GM18873 (cell line): ENCODE data around the gene SUPT7L.

Source experiments
- ATAC-seq: cut with Tn5 transposase; IDR thresholded peaks from one replicate; pipeline ENCODE4 v1.9.1; 2021; ENCODE audit warnings: mild to moderate bottlenecking, moderate library complexity, moderate number of reproducible peaks; ENCODE audit not compliant: unreplicated experiment, low FRiP score

SUPT7L gene

GRCh38 chr2:27663285-27664153 lies at the start of gene SUPT7L, which contains the start of gene SLC4A1AP:
SUPT7L (minus strand) TSS chr2:27663614; CDS start chr2:27662192, 1,422 bp downstream.
SLC4A1AP (plus strand) TSS chr2:27663889; CDS start chr2:27663915, 26 bp downstream.
- peak; percentile 52 for ATAC-seq

GRCh38 chr2:27713201-27713600 lies 49.8 kb upstream of the SUPT7L start:
- ATAC-seq = no peak

- ATAC-seq = no peak
Observed at GRCh38 chr2:27712522-27712921, 49.1 kb upstream of the SUPT7L start.

GRCh38 chr2:27711804-27712203 lies 48.4 kb upstream of the SUPT7L start:
- no peak for ATAC-seq

GRCh38 chr2:27710640-27711430 lies 47.4 kb upstream of the SUPT7L start:
- no peak for ATAC-seq

- no peak for ATAC-seq
Observed at GRCh38 chr2:27709960-27710575, 46.7 kb upstream of the SUPT7L start.

- ATAC-seq = no peak
Observed at GRCh38 chr2:27709326-27709725, 45.9 kb upstream of the SUPT7L start.

GRCh38 chr2:27708666-27709065 lies 45.3 kb upstream of the SUPT7L start:
- ATAC-seq = no peak

GRCh38 chr2:27708257-27708654 lies 44.8 kb upstream of the SUPT7L start:
- ATAC-seq = no peak

- no peak for ATAC-seq
Observed at GRCh38 chr2:27707462-27708256, 44.2 kb upstream of the SUPT7L start.

- no peak for ATAC-seq
Observed at GRCh38 chr2:27705851-27706622, 42.6 kb upstream of the SUPT7L start.

- no peak for ATAC-seq
Observed at GRCh38 chr2:27704342-27704876, 41.0 kb upstream of the SUPT7L start.

- ATAC-seq = no peak
Observed at GRCh38 chr2:27703638-27704341, 40.4 kb upstream of the SUPT7L start.

GRCh38 chr2:27702302-27702701 lies 38.9 kb upstream of the SUPT7L start:
- ATAC-seq = no peak

GRCh38 chr2:27701676-27702075 lies 38.3 kb upstream of the SUPT7L start:
- no peak for ATAC-seq

GRCh38 chr2:27697660-27698059 lies 34.2 kb upstream of the SUPT7L start:
- ATAC-seq = no peak

GRCh38 chr2:27690052-27690451 lies 26.6 kb upstream of the SUPT7L start:
- ATAC-seq = no peak

GRCh38 chr2:27689424-27689823 lies 26.0 kb upstream of the SUPT7L start:
- ATAC-seq = no peak

- ATAC-seq = no peak
Observed at GRCh38 chr2:27687232-27687631, 23.8 kb upstream of the SUPT7L start.
